Cerebellar nuclear complex (tissue), 1 donor: ENCODE measurements around the gene PEX10.

Source experiments
- DNase-seq, 2 experiments: peaks; one replicate each; lab custom pipeline; 2025; lab: John Stamatoyannopoulos, UW

Gene PEX10

GRCh38 chr1:2388004-2388913, 24.1 kb downstream of the PEX10 start:
- DNase-seq, result no peak

GRCh38 chr1:2386636-2387611, 25.4 kb downstream of the PEX10 start:
- no peak for DNase-seq

- peak in 1 of 2 experiments; percentile 28 for DNase-seq
Measured at GRCh38 chr1:2385606-2386280, 26.6 kb downstream of the PEX10 start.

DNA sequence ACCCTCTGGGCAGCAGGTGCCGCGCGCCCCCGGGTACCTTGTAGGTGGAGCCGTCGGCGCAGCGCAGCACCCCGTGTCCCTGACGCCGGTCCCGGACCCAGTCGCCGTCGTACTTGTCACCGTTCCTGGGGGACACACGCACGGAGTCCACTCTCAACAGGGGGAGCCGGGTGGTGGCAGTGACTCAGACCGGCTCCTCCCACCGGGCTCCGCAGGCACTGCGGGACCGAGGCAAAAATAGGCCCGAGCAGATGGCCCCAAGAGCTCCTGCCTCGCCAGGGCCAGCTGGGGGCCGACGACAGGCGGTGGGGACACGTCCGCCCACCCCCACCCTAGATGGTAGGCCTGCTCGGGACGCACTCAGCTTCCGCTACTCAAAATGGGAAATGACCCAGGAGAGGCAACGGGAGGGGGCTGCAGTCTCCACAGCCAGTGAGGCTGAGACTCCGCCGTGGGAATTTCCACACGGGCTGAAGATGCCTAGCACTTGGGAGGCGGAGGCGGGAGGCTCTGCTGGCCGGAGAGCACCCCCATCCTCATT, 27.4 kb downstream of the PEX10 start:
- peak in 1 of 2 experiments; percentile 46 for DNase-seq

DNA sequence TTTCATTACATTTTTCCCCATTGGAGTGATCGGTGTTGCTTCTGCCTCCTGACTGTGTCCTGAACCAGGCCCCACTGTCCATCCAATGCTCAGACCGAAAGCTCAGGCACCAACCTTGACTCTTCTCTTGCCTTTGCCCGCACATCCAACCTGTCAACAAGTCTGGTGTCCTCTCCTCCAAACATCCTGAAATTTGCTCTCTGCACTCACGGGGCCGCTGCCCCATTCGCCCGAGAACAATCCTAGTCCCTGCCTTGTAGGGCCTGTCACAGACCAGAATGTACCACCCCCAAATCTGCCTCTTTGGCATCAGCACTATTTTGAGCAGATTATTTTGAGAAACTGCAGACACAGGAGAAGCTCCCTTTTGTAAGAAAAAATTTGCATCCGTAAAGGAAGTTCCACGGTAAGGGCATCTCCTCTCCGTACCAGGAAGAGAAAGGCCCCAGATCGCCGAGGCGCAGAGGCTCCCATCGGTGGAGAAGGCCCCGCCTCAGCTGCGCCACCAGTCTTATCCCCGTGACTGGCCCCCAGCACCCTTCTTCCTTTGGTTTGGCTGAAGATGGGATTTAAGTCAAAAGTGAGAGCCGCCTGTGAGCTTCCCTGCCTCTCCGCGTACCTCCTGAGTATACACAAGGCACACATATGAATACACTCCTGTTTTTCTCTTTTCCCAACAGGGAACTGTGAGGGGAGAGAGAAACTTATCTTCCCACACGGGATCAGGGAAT, 28.1 kb downstream of the PEX10 start:
- no peak for DNase-seq

DNA sequence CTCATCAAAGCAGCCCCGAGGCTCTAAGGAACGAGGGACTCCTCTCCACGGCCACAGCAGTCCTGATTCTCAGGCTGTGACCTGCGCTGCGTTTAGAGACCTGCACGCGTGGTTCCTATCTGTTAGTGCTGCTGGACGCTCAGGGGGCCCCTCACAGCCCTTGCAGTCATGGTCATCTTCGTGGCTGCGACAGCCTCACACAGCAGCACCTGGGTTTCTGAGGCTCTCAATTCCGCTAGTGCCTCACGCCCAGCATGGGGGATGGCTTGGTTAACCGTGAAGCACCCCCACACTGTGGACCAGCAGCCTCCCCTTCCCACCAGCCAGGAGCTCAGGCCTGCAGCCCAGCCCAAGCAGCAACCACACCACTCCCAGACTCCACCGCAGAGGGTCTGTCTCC, 28.8 kb downstream of the PEX10 start:
- DNase-seq, result no peak

GRCh38 chr1:2382621-2383361, 29.6 kb downstream of the PEX10 start:
- DNase-seq, result peak in 1 of 2 experiments; percentile 46

- no peak for DNase-seq
Measured at GRCh38 chr1:2381741-2382620, 30.4 kb downstream of the PEX10 start.

DNA sequence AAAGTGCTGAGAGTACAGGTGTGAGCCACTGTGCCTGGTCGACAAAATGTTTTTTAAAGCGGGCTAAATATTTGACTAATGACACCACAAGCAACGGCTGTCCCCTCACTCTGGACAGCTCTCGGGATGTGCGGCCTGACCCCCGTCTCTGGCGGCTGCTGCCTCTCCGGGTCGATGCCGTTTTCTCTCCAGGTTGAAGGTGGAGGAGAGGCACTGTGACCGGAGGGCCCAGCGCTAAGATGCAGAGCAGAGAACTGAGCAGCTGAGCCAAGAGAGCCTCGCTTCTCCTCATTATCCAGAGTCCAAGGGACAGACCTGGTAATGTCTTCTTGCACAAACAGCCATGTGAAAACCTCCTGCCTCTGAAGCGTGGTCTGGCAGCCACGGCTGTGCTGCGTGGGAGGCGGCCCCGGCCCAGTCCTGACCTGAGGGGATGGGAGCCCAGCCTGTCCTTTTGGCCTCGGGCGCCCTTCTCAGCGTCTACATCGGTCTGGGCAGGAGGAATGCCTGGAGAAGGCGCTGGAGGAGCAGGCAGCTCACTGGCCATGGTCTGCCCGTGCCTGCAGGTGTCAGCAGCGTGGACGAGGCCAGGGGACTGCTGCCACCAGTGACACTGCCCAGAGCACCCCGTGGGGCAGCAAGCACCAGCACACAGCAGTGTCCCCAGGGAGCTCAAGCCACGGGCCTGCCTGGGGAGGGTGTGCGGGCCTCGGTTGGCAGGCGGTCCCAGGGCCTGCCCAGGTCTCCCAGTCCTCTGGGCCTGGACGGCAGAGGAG, 31.4 kb downstream of the PEX10 start:
- no peak for DNase-seq

GRCh38 chr1:2379733-2380404, 32.5 kb downstream of the PEX10 start:
- DNase-seq, result no peak

DNA sequence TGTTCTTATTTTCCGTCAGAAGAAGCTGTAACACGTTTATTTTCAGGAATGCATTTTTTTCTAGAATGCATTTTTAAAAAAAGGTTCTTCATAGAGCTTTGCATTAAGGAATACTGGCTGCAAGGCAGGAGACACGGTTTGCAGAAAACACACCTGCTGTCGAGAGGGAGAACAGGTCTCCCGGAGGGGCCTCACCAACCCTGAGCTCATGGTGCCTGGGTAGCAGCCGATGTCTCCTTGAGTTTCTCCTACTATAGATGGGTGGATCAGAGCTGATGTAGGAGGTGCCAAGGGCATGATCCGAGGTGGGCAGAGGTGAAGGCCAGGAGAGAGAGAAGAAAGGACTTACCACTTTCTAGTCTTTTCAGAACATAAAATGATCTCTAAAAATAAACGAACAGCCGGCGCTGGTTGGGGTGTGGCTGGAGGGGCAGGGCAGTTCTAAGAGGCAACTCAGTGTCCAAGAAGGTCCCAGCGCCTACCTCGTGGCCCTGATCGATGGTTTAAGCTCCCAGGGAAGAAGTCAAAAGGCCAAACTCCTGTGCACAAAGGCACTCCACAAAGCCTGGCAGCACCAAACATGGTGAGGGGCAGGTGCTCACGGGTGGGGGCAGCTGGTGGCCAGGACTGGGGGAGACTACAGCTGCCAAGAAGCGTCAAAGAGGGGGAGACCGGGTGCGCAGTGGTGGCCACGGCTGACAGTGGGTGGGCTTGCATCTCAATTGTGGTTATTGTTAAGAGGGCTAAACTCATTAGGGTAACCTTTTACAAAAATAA, 33.2 kb downstream of the PEX10 start:
- no peak for DNase-seq

GRCh38 chr1:2378441-2378851, 33.9 kb downstream of the PEX10 start:
- DNase-seq, result no peak

- no peak for DNase-seq
Measured at GRCh38 chr1:2377751-2378440, 34.5 kb downstream of the PEX10 start.

DNA sequence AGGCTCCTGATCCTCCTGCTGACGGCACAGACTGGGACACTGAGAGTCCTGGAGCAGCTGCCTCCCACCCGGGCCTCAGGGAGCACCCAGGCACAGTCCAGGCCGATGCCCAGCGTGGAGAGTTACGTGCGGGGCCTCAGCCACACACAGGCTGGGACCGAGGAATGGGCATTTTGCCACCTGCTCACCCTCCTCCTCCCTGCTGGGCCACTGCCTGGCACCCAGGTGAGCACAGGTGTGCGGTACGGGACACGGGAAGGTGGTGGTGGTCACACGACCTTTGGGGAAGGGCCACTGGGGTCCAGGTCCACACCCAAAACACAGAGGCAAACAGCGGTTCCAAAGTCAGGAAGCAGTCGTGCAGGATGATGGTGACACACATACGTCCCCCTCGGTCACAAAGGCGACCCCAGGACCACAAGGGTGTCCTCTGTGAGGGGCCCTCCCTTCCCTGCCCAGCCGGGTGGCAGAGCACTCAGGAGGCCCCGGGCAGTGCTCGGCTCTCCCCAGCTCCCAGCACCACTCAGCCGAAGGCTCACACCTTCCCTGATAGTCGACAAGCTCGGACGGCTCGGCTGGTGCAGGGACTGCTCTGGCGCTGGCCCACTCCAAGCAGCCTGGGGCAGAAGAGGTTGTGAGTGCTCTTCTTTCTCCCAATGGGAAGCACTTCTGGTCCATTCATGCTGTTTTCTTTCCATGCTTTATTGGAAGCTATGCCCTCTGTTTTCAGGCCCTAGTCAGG, 35.3 kb downstream of the PEX10 start:
- DNase-seq, result no peak

DNA sequence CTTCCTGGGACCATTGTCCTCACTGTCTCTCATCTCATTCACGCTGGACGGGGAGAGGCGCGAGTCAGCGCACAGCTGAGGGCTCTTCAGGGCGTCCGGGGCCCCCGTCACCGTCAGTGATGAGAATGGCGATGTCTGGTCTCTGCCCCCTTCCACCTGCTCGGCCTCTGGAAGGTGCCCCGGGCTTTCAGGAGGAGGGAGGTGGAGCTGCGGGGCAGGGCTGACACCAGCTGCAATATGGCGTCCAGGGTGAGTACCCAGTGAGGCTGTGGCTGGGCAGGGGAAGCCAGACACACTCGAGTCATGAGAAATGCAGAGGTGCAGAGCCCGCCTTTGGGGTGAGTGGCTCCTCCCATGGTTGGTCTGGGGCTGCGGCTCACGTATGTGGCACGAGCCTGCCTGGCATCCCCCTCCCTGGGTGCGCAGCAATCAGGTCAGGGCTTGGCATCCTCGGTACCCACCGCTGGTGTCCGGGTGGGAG, 36.1 kb downstream of the PEX10 start:
- DNase-seq, result no peak

DNA sequence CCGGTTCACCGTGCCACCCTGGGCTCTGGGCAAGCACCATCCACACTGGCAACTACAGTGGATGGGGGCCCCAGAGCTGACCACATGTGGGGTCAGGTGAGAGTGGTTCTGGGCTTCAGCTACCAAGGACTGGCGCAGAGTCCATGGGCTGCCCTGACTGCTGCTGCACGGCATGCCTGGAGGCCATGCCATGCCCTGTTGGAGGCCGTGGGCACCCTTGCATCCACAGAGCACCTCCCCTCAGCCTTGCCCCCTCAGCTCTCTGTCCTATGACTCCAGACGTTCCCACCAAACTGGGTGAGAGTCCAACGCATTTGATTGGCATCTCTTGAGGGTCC, 36.5 kb downstream of the PEX10 start:
- no peak for DNase-seq
